ENCODE measurements around the gene THADA.

The THADA gene

GRCh38 chr2:43375746-43376522 is 219.9 kb downstream of the THADA start:
- Histone ChIP-seq H3K79me2 (no peaks in the 10 kb centered on the region), H3K4me1 (peaks cover 16% of the 10 kb centered on the region), H3K27me3 (ENCODE audit: control insufficient read depth, insufficient read depth, low read length) (no peaks in the 10 kb centered on the region), H2AFZ (peak overlapping the region; percentile 12), H3K36me3 (ENCODE audit: control insufficient read depth, insufficient read depth, low read length) (no peaks in the 10 kb centered on the region), H3K4me3 (ENCODE audit: low read depth, low read length) (no peak overlapping the region), H3K9me3 (ENCODE audit: control insufficient read depth, low read length) (no peaks in the 10 kb centered on the region), H3K9ac (no peak overlapping the region), H3K4me2 (ENCODE audit: low read length) (no peak overlapping the region), H3K27ac (peak overlapping the region; percentile 62)
- TF ChIP-seq CTCF (IDR thresholded peaks at IDR 0.05): no peak

DNA sequence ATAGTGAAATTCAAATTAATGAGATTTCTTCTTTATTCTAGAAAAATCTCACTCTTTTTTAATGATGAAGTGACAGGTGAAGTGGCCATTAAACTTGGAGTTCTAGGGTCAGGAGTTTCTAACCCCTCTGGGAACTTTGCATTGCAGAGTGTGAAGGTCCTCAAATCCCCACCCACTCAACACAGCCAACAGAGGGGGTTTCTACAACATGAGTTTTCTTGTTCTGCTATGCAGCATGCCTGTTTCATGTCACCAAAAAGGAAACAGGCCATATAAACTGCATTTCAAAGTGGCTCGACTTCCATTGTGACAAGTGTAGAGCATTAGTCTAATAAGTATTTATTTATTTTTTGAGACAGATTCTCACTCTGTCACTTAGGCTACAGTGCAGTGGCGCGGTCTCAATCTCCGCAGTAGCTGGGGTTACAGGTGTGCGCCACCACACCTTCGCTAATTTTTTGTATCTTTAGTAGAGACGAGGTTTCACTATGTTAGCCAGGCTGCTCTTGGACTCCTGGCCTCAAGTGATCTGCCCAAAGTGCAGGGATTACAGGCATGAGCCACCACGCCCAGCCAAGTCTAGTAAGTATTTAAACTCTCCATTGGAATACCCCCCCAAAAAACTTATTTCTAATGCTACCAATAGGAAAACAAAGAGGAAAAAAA is 223.3 kb downstream of the THADA start:
- no peaks in the 10 kb centered on the region for H3K9me3 ChIP-seq (ENCODE audit: control insufficient read depth, low read length)
- H3K4me3 ChIP-seq (ENCODE audit: low read depth, low read length): no peak overlapping the region
- H3K79me2 ChIP-seq: no peaks in the 10 kb centered on the region
- H3K9ac ChIP-seq: no peak overlapping the region
- H3K4me2 ChIP-seq (ENCODE audit: low read length): no peak overlapping the region
- H2AFZ ChIP-seq: no peak overlapping the region
- H3K4me1 ChIP-seq: peaks cover 16% of the 10 kb centered on the region
- H3K36me3 ChIP-seq (ENCODE audit: control insufficient read depth, insufficient read depth, low read length): no peaks in the 10 kb centered on the region
- no peak overlapping the region for H3K27ac ChIP-seq
- H3K27me3 ChIP-seq (ENCODE audit: control insufficient read depth, insufficient read depth, low read length): no peaks in the 10 kb centered on the region
- no peak for TF ChIP-seq CTCF (IDR thresholded peaks at IDR 0.05)

GRCh38 chr2:43370705-43371104 is 225.1 kb downstream of the THADA start:
- Histone ChIP-seq H3K27me3 (ENCODE audit: control insufficient read depth, insufficient read depth, low read length) (no peaks in the 10 kb centered on the region), H3K9ac (no peak overlapping the region), H3K4me2 (ENCODE audit: low read length) (no peak overlapping the region), H3K36me3 (ENCODE audit: control insufficient read depth, insufficient read depth, low read length) (no peaks in the 10 kb centered on the region), H3K4me1 (peaks cover 6% of the 10 kb centered on the region), H3K79me2 (no peaks in the 10 kb centered on the region), H3K4me3 (ENCODE audit: low read depth, low read length) (no peak overlapping the region), H3K9me3 (ENCODE audit: control insufficient read depth, low read length) (no peaks in the 10 kb centered on the region), H2AFZ (no peak overlapping the region), H3K27ac (no peak overlapping the region)
- TF ChIP-seq CTCF (IDR thresholded peaks at IDR 0.05): no peak

GRCh38 chr2:43370146-43370545 is 225.7 kb downstream of the THADA start:
- Histone ChIP-seq H3K79me2 (no peaks in the 10 kb centered on the region), H3K4me2 (ENCODE audit: low read length) (no peak overlapping the region), H2AFZ (no peak overlapping the region), H3K4me3 (ENCODE audit: low read depth, low read length) (no peak overlapping the region), H3K9ac (no peak overlapping the region), H3K27me3 (ENCODE audit: control insufficient read depth, insufficient read depth, low read length) (no peaks in the 10 kb centered on the region), H3K36me3 (ENCODE audit: control insufficient read depth, insufficient read depth, low read length) (no peaks in the 10 kb centered on the region), H3K4me1 (no peaks in the 10 kb centered on the region), H3K27ac (no peak overlapping the region), H3K9me3 (ENCODE audit: control insufficient read depth, low read length) (no peaks in the 10 kb centered on the region)
- TF ChIP-seq CTCF (IDR thresholded peaks at IDR 0.05): no peak

All from parathyroid adenoma (tissue), 2 donors.